GM12892 (cell line): ENCODE results near the gene SOS2.

Experiments
- POLR2A ChIP-seq: IDR thresholded peaks from 2 replicates; pipeline ENCODE4 v1.6.1; 2011; ENCODE audit warnings: low read depth, low read length, control low read depth
- POLR2AphosphoS5 ChIP-seq: IDR thresholded peaks from 2 replicates; pipeline ENCODE4 v1.6.1; 2011; ENCODE audit warnings: low read depth, low read length, control low read depth
- TAF1 ChIP-seq: IDR thresholded peaks from 2 replicates; pipeline ENCODE4 v1.6.1; 2011; ENCODE audit warnings: low read depth, mild to moderate bottlenecking, control low read depth, low read length, borderline replicate concordance

- TF ChIP-seq POLR2AphosphoS5 (no peak), TAF1 (no peak), POLR2A (no peak)
Measured at GRCh38 chr14:50265029-50265428, 33.7 kb upstream of the SOS2 start.
